22Rv1 (cell line): ENCODE results near the gene HSD11B1L.

Experiments
- ZFX ChIP-seq: fragments of 450-650 bp; IDR thresholded peaks from 2 replicates; pipeline ENCODE4 v1.6.1; 2017; ENCODE audit warnings: antibody characterized with exemption, borderline replicate concordance
- TF ChIP-seq, protein P1 (sequence below): fragments of 450-650 bp; IDR thresholded peaks from 2 replicates; pipeline ENCODE4 v1.5.1; 2017; ENCODE audit warnings: mild to moderate bottlenecking

DNA sequence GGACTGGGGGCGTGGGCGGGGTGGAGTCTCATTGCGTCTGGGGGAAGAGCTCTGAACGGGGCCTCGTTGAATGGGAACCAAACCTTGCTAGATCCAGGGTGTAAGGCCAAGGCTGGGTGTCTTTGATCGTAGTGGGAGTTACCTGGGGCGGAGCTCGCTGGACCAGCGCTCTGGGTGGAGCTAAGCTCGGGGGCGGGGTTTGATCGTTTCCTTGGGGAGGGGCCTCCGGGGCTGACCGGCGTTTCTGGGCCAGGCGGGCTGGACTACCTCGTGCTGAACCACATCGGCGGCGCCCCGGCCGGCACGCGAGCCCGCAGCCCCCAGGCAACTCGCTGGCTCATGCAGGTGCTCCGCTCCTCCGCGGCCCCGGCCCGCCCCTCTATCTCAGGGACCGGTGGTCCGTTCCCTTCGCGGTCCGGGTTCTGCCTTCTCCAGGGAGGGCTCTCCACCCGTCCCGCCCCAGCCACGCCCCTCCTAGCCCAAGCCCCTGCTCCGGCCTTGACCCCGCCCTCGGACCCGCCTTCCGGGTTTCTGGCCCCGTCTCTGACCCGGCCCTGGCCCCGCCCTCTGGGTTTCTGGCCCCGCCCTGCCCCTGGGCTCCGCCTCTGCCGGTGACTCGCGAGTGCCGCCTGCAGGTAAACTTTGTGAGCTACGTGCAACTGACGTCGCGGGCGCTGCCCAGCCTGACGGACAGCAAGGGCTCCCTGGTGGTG, 6.0 kb downstream of the HSD11B1L start:
- TF ChIP-seq, protein P1, sequence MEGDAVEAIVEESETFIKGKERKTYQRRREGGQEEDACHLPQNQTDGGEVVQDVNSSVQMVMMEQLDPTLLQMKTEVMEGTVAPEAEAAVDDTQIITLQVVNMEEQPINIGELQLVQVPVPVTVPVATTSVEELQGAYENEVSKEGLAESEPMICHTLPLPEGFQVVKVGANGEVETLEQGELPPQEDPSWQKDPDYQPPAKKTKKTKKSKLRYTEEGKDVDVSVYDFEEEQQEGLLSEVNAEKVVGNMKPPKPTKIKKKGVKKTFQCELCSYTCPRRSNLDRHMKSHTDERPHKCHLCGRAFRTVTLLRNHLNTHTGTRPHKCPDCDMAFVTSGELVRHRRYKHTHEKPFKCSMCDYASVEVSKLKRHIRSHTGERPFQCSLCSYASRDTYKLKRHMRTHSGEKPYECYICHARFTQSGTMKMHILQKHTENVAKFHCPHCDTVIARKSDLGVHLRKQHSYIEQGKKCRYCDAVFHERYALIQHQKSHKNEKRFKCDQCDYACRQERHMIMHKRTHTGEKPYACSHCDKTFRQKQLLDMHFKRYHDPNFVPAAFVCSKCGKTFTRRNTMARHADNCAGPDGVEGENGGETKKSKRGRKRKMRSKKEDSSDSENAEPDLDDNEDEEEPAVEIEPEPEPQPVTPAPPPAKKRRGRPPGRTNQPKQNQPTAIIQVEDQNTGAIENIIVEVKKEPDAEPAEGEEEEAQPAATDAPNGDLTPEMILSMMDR = peak; percentile 98
- no peak for TF ChIP-seq ZFX
